Measurements from ENCODE around the gene TBX20. TPM values are rescaled to one million over a fixed set of nuclear protein-coding genes. Genes with fewer than 3 reads are reported as not detected.

TBX20 gene
- total and polyA plus RNA-seq, 2 of the 8 experiments (the other 6 are each of a cell fraction or from before 2014, with no cell fraction given): 0.08 to 0.26 TPM

- Histone ChIP-seq H3K4me1 (replicated peaks in 1 of 4; ENCODE audit: control insufficient read depth in 3 of 4, insufficient read depth in 4 of 4, low read length in 3 of 4) (peaks cover 10 to 40% (median 16%) of the 10 kb centered on the region in 4 experiments; a peak in 6 of 7 replicates), H3K14ac (ENCODE audit: insufficient read length) (no peak overlapping the region), H3K27ac (ENCODE audit: low read depth, low read length) (no peak overlapping the region), H2BK5ac (ENCODE audit: low read depth, low read length) (no peak overlapping the region), H2BK20ac (ENCODE audit: low read length) (no peak overlapping the region), H3K9me3 (ENCODE audit: insufficient read depth in 2 of 2, low read depth in 1 of 2, low read length in 1 of 2) (no peaks in the 10 kb centered on the region), H3K4ac (replicated peaks; ENCODE audit: insufficient read length, low read depth, low read length) (no peak overlapping the region), H2BK120ac (replicated peaks; ENCODE audit: low read depth, low read length) (no peak overlapping the region), H3K79me1 (ENCODE audit: low read depth, low read length) (no peaks in the 10 kb centered on the region), H3K4me3 (ENCODE audit: extremely low read depth in 1 of 4, insufficient read depth in 2 of 4, low read depth in 3 of 4, low read length in 4 of 4) (peak overlapping the region in 1 of 4 experiments; percentile 65; a peak in 2 of 8 replicates), H3K4me2 (ENCODE audit: insufficient read depth in 1 of 2, low read depth in 2 of 2, low read length in 2 of 2) (peak overlapping the region; percentile 81 to 96; a peak in 3 of 4 replicates), H2BK15ac (ENCODE audit: low read length) (no peak overlapping the region), H3K23me2 (ENCODE audit: low read depth, low read length) (peaks cover 20% of the 10 kb centered on the region), H2AFZ (ENCODE audit: low read length) (no peak overlapping the region), H3K18ac (ENCODE audit: extremely low read depth, low read length) (no peak overlapping the region), H3K9ac (replicated peaks in 1 of 4; ENCODE audit: extremely low read depth in 1 of 4, low read depth in 3 of 4, low read length in 3 of 4) (no peak overlapping the region), H3K23ac (ENCODE audit: insufficient read length) (no peak overlapping the region), H4K5ac (ENCODE audit: insufficient read length, low read depth, low read length) (no peak overlapping the region), H3K56ac (replicated peaks; ENCODE audit: insufficient read length, low read depth, low read length) (no peak overlapping the region), H3K36me3 (ENCODE audit: control insufficient read depth in 2 of 4, insufficient read depth in 4 of 4, low read length in 3 of 4) (no peaks in the 10 kb centered on the region), H3K79me2 (ENCODE audit: control insufficient read depth in 1 of 2, insufficient read depth in 2 of 2, low read length in 2 of 2) (no peaks in the 10 kb centered on the region), H4K91ac (replicated peaks; ENCODE audit: insufficient read length, low read length) (no peak overlapping the region), H3K27me3 (replicated peaks in 1 of 4; ENCODE audit: control insufficient read depth in 3 of 4, extremely low read depth in 1 of 4, insufficient read depth in 3 of 4, low read length in 3 of 4) (peaks cover 63 to 88% (median 84%) of the 10 kb centered on the region in 4 experiments), H4K8ac (ENCODE audit: extremely low read depth, insufficient read depth, low read length) (no peak overlapping the region), H4K20me1 (replicated peaks in 1 of 2; ENCODE audit: control insufficient read depth in 1 of 2, insufficient read depth in 2 of 2, low read length in 2 of 2) (peaks cover 10 to 22% of the 10 kb centered on the region in 2 experiments), H2AK5ac (ENCODE audit: low read depth, low read length) (no peak overlapping the region), H2BK12ac (ENCODE audit: low read depth, low read length) (no peak overlapping the region)
- FAIRE-seq (no peak), DNase-seq (ENCODE audit: low read depth in 1 of 2, low spot score in 2 of 2) (no peak)
- ChIA-PET CTCF (ENCODE audit: partially characterized antibody) (interaction anchor here (0.6 to 2.2 kb wide), 6 partner anchors 11 to 365 kb away, joined by 3 to 12 read pairs (median 4); no protein-coding TSS in a partner anchor), POLR2A (ENCODE audit: partially characterized antibody) (interaction anchor here (4.7 kb wide), 1 partner anchor 9 kb away, joined by 35 read pairs; no protein-coding TSS in a partner anchor)
- TF ChIP-seq GABPA (IDR thresholded peaks at IDR 0.05; ENCODE audit: borderline replicate concordance, insufficient read depth, low read length): no peak
- WGBS, 2 experiments (ENCODE audit: extremely low coverage in 1 of 2, insufficient coverage in 1 of 2, insufficient read length in 1 of 2, insufficient replicate concordance in 2 of 2, low coverage in 1 of 2, low lambda C conversion rate in 2 of 2, missing lambda C conversion rate in 1 of 2): 11% methylated on average over 7 of the region's 7 CpGs; no CpG with 5 or more reads in 1 of the 2 experiments
These were observed 6.3 kb upstream of the TBX20 start for GRCh38 chr7:35260246-35260645.

Data from H1 (cell line).